Activated CD8-positive, alpha-beta T cell treated with anti-CD3 and anti-CD28 coated beads for 36 hours (primary cell): ENCODE measurements around the gene MCC. TPM values are rescaled to one million over a fixed set of nuclear protein-coding genes. Genes with fewer than 3 reads are reported as not detected.
A peak's percentile ranks its signal among the peaks of the same experiment; 100 is the strongest.

Source experiments
- ATAC-seq: fragments of 200-7000 bp; cut with Tn5 transposase; one replicate; pipeline ENCODE4 v1.10.0; 2021; ENCODE audit warnings: mild to moderate bottlenecking, moderate library complexity
- CTCF ChIA-PET: fragments of 350-600 bp; sonication (Branson Sonifier 250); formaldehyde crosslinking; loops from one replicate; lab custom pipeline; 2021; ENCODE audit warnings: antibody characterized with exemption; lab: Charles Lee
- POLR2A ChIA-PET: fragments of 350-600 bp; sonication (Branson Sonifier 250); formaldehyde crosslinking; loops from one replicate; lab custom pipeline; 2021; ENCODE audit warnings: antibody characterized with exemption; lab: Charles Lee
- DNase-seq: peaks from one replicate; pipeline ENCODE4 v3.0.0-alpha.2; 2020
- H3K27ac Mint-ChIP-seq: one replicate; pipeline ENCODE4 v1.8.0; 2021; ENCODE audit warnings: mild to moderate bottlenecking, mixed read lengths
- H3K27me3 Mint-ChIP-seq: one replicate; pipeline ENCODE4 v1.8.0; 2021; ENCODE audit warnings: mixed read lengths
- H3K36me3 Mint-ChIP-seq: one replicate; pipeline ENCODE4 v1.8.0; 2021; ENCODE audit warnings: low read depth, mixed read lengths
- H3K4me1 Mint-ChIP-seq: one replicate; pipeline ENCODE4 v1.8.0; 2021; ENCODE audit warnings: low read depth, mixed read lengths
- H3K4me3 Mint-ChIP-seq: one replicate; pipeline ENCODE4 v1.8.0; 2021; ENCODE audit warnings: mild to moderate bottlenecking, moderate library complexity, mixed read lengths
- H3K9me3 Mint-ChIP-seq: one replicate; pipeline ENCODE4 v1.8.0; 2021; ENCODE audit warnings: mixed read lengths
- CTCF ChIP-seq: fragments of 200-600 bp; IDR thresholded peaks from one replicate; pipeline ENCODE4 v1.8.0; 2022; ENCODE audit warnings: antibody characterized with exemption, mild to moderate bottlenecking
- intact Hi-C: fragments of 100-400 bp; cut with micrococcal nuclease; formaldehyde crosslinking; loops from one replicate; pipeline ENCODE4 v1.10.0; 2022
- total RNA-seq, 2 experiments: library from RNA; stranded (reverse); gene quantifications; one replicate each; pipeline ENCODE4 v1.2.3, GENCODE V29; 2021

MCC gene
- total RNA-seq, 2 experiments from 2014 or later = 4.9 to 5.4 TPM

- H3K36me3 Mint-ChIP-seq = peaks cover 13% of the 10 kb centered on the region
- CTCF ChIA-PET = interaction anchor here (0.7 to 3.9 kb wide), 72 partner anchors 10 to 611 kb away, joined by 3 to 75 read pairs (median 5); partner anchors contain the start of genes DCP2 and SRP19
- DNase-seq (no peak), ATAC-seq (no peak)
- TF ChIP-seq CTCF = no peak
- H3K27me3 Mint-ChIP-seq = no peaks in the 10 kb centered on the region
- POLR2A ChIA-PET = interaction anchor here (0.6 to 1.9 kb wide), 3 partner anchors 9 to 119 kb away, joined by 3 to 4 read pairs (median 3); no protein-coding TSS in a partner anchor
- H3K9me3 Mint-ChIP-seq = no peaks in the 10 kb centered on the region
- H3K4me1 Mint-ChIP-seq = peaks cover 21% of the 10 kb centered on the region
- H3K27ac Mint-ChIP-seq = no peak overlapping the region
- H3K4me3 Mint-ChIP-seq = no peak overlapping the region
- intact Hi-C loops = loop anchor here (5.0 to 10.0 kb wide), 2 partner anchors 330 to 608 kb away; no protein-coding TSS in a partner anchor
Observed at GRCh38 chr5:112996830-112997374, 491.4 kb downstream of the MCC start.

- POLR2A ChIA-PET = interaction anchor here (0.6 to 1.9 kb wide), 5 partner anchors 8 to 119 kb away, joined by 3 to 4 read pairs (median 3); no protein-coding TSS in a partner anchor
- H3K27ac Mint-ChIP-seq = no peak overlapping the region
Observed at GRCh38 chr5:112995764-112996618, 492.3 kb downstream of the MCC start.

GRCh38 chr5:112986224-112986623, 502.0 kb downstream of the MCC start:
- Mint-ChIP-seq H3K27ac (no peak overlapping the region), H3K4me1 (peaks cover 60% of the 10 kb centered on the region)

More at GRCh38 chr5:112995764-112996618, 492.3 kb downstream of the MCC start:
- Mint-ChIP-seq H3K9me3 (no peaks in the 10 kb centered on the region), H3K4me3 (no peak overlapping the region), H3K27me3 (no peaks in the 10 kb centered on the region), H3K4me1 (peaks cover 25% of the 10 kb centered on the region), H3K36me3 (peaks cover 10% of the 10 kb centered on the region)
- CTCF ChIA-PET = interaction anchor here (0.7 to 3.9 kb wide), 87 partner anchors 10 to 612 kb away, joined by 3 to 75 read pairs (median 4); partner anchors contain the start of genes DCP2 and SRP19
- intact Hi-C loops = loop anchor here (5.0 to 10.0 kb wide), 2 partner anchors 331 to 609 kb away; no protein-coding TSS in a partner anchor
- peak; percentile 98 for TF ChIP-seq CTCF
- ATAC-seq (peak; percentile 94), DNase-seq (peak; percentile 85)

GRCh38 chr5:112983363-112983762, 504.9 kb downstream of the MCC start:
- TF ChIP-seq CTCF = no peak
- CTCF ChIA-PET = no interaction called here
- no peaks in the 10 kb centered on the region for H3K27me3 Mint-ChIP-seq
- no peak overlapping the region for H3K4me3 Mint-ChIP-seq
- no peaks in the 10 kb centered on the region for H3K9me3 Mint-ChIP-seq
- no peak for DNase-seq
- no peak overlapping the region for H3K27ac Mint-ChIP-seq
- H3K36me3 Mint-ChIP-seq = peaks cover 27% of the 10 kb centered on the region
- POLR2A ChIA-PET = no interaction called here
- no peak for ATAC-seq
- peaks cover 62% of the 10 kb centered on the region for H3K4me1 Mint-ChIP-seq
- intact Hi-C loops = no loop called here

More at GRCh38 chr5:112986224-112986623, 502.0 kb downstream of the MCC start:
- H3K4me3 Mint-ChIP-seq = no peak overlapping the region
- H3K9me3 Mint-ChIP-seq = no peaks in the 10 kb centered on the region
- ChIA-PET CTCF (interaction anchor here (1.2 to 4.7 kb wide), 3 partner anchors 10 to 344 kb away, joined by 3 to 75 read pairs (median 6); partner anchors contain the start of gene DCP2), POLR2A (interaction anchor here (1.0 to 2.0 kb wide), 3 partner anchors 10 to 288 kb away, joined by 3 to 5 read pairs (median 3); partner anchors contain the start of gene DCP2)
- no peaks in the 10 kb centered on the region for H3K27me3 Mint-ChIP-seq
- ATAC-seq (no peak), DNase-seq (no peak)
- H3K36me3 Mint-ChIP-seq = peaks cover 29% of the 10 kb centered on the region
- intact Hi-C loops = no loop called here
- no peak for TF ChIP-seq CTCF
